Keratinocyte (primary cell): Measurements from ENCODE around the gene ERG28. TPM values are rescaled to one million over a fixed set of nuclear protein-coding genes. Genes with fewer than 3 reads are reported as not detected.

Experiments
- DNase-seq: peaks from one replicate; pipeline ENCODE4 v3.0.0-alpha.2; 2011; ENCODE audit warnings: low read depth, missing footprints, low spot score
- FAIRE-seq: peaks from 2 replicates; lab custom pipeline; 2011; peaks lifted over from hg19 to GRCh38; lab: Jason Lieb, UNC
- H2AFZ ChIP-seq: 2 replicates; pipeline ENCODE4 v1.6.0; 2012; ENCODE audit warnings: low read length, control low read depth, inconsistent platforms; ENCODE audit not compliant: control insufficient read depth
- H3K27ac ChIP-seq: 2 replicates; pipeline ENCODE4 v1.5.1; 2011; ENCODE audit warnings: low read length; ENCODE audit not compliant: control insufficient read depth, insufficient read depth
- H3K27me3 ChIP-seq: 3 replicates; pipeline ENCODE4 v1.6.0; 2011; ENCODE audit warnings: low read length; ENCODE audit not compliant: control insufficient read depth, insufficient read depth; ENCODE audit errors: extremely low read depth
- H3K36me3 ChIP-seq, 2 experiments: 2 replicates in 1 of 2; 3 replicates in 1 of 2; pipeline ENCODE4 v1.5.1; 2011; ENCODE audit warnings: low read length in 2 of 2, mild to moderate bottlenecking in 1 of 2; ENCODE audit not compliant: control insufficient read depth in 2 of 2, insufficient read depth in 2 of 2; ENCODE audit errors: extremely low read depth in 1 of 2
- H3K4me1 ChIP-seq: 3 replicates; pipeline ENCODE4 v1.5.1; 2011; ENCODE audit warnings: low read length; ENCODE audit not compliant: control insufficient read depth, insufficient read depth; ENCODE audit errors: extremely low read depth
- H3K4me2 ChIP-seq: 3 replicates; pipeline ENCODE4 v1.6.0; 2011; ENCODE audit warnings: low read depth, low read length; ENCODE audit not compliant: control insufficient read depth, insufficient read depth; ENCODE audit errors: extremely low read depth
- H3K4me3 ChIP-seq, 3 experiments: fragments of 200-600 bp in 1 of 3; sonication (generic) in 1 of 3; 2 replicates in 2 of 3; 3 replicates in 1 of 3; pipeline ENCODE4 v1.5.1; 2011 to 2016; ENCODE audit warnings: low read length in 3 of 3, mild to moderate bottlenecking in 3 of 3, control low read depth in 2 of 3, inconsistent platforms in 1 of 3, low read depth in 1 of 3, mixed read lengths in 1 of 3, mixed run types in 1 of 3, moderate library complexity in 1 of 3; ENCODE audit not compliant: control insufficient read depth in 2 of 3, insufficient read depth in 2 of 3; ENCODE audit errors: extremely low read depth in 1 of 3
- H3K79me2 ChIP-seq: 2 replicates; pipeline ENCODE4 v1.6.0; 2012; ENCODE audit warnings: low read length; ENCODE audit not compliant: control insufficient read depth, insufficient read depth
- H3K9ac ChIP-seq: 3 replicates; pipeline ENCODE4 v1.6.0; 2011; ENCODE audit warnings: low read length; ENCODE audit not compliant: control insufficient read depth, insufficient read depth; ENCODE audit errors: extremely low read depth
- H3K9me1 ChIP-seq: 3 replicates; pipeline ENCODE4 v1.6.0; 2011; ENCODE audit warnings: low read length; ENCODE audit not compliant: control insufficient read depth, insufficient read depth; ENCODE audit errors: extremely low read depth
- H3K9me3 ChIP-seq: 2 replicates; pipeline ENCODE4 v1.5.1; 2012; ENCODE audit warnings: low read depth, low read length; ENCODE audit not compliant: control insufficient read depth
- H4K20me1 ChIP-seq: 3 replicates; pipeline ENCODE4 v1.6.0; 2011; ENCODE audit warnings: low read length; ENCODE audit not compliant: control insufficient read depth, insufficient read depth; ENCODE audit errors: extremely low read depth
- EZH2 ChIP-seq: IDR thresholded peaks from one replicate; pipeline ENCODE4 v1.6.1; 2012; ENCODE audit warnings: inconsistent platforms, mild to moderate bottlenecking, low read length, moderate library complexity
- dilution Hi-C: fragments of 300-500 bp; cut with MboI; formaldehyde crosslinking; loops from one replicate; pipeline ENCODE4 v1.7.0; 2020; ENCODE audit warnings: low sequenced_read_pairs; ENCODE audit not compliant: extremely low pct_ligation_motif_present
- polyA plus RNA-seq, 5 experiments: library from polyadenylated mRNA; depleted of rRNA in 3 of 5; stranded (reverse) in 3 of 5; stranded (forward) in 1 of 5; unstranded in 1 of 5; fragments of >200 nt; gene quantifications; 1 replicate in 1 of 5; 2 replicates in 3 of 5; 3 replicates in 1 of 5; pipeline versions ENCODE4 v1.2.1 to v1.2.3, GENCODE V29; 2011 to 2012; ENCODE audit warnings: missing spikeins in 2 of 5, low read depth in 1 of 5, low replicate concordance in 1 of 5
- TF ChIP-seq, protein P1 (sequence below), 3 experiments: IDR thresholded peaks in 1 of 3; conservative IDR thresholded peaks in 1 of 3; optimal IDR thresholded peaks in 1 of 3; 2 replicates in 2 of 3; 3 replicates in 1 of 3; pipeline versions ENCODE3 to v1.5.1; 2011; ENCODE audit warnings: low read length in 3 of 3, mild to moderate bottlenecking in 3 of 3, moderate library complexity in 2 of 3, control low read depth in 1 of 3, inconsistent platforms in 1 of 3; ENCODE audit not compliant: insufficient read depth in 2 of 3; ENCODE audit errors: extremely low read depth in 1 of 3

The ERG28 gene
- polyA plus RNA-seq, 1 donor (not counting 4 experiments of a cell fraction or from before 2014, with no cell fraction given) = 59.8 TPM

DNA sequence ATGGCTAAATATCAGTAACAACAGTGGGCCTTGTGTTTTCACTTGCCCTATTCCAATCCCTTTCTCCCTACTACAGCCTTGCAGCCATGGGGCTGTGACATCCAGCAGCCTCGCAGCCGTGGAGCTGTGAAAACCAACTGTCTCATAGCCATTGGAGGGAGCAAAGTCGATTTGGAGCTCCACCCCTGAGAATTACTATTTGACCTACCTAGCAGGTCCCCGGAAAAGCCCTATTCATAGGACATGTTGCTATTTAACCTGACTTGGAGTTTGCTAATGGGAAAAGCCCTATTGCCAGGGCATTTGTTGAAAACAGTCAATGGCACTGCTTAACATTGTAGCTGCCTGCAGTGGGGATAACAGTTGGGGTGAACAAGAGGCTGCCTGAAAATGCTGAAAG, 33.3 kb downstream of the ERG28 start:
- H3K36me3 ChIP-seq = no peaks in the 10 kb centered on the region
- no peak for FAIRE-seq
- H3K4me1 ChIP-seq = no peaks in the 10 kb centered on the region
- no peak overlapping the region for H3K4me3 ChIP-seq
- no peaks in the 10 kb centered on the region for H3K9me1 ChIP-seq
- no peaks in the 10 kb centered on the region for H4K20me1 ChIP-seq
- no peak for TF ChIP-seq EZH2
- TF ChIP-seq, protein P1, sequence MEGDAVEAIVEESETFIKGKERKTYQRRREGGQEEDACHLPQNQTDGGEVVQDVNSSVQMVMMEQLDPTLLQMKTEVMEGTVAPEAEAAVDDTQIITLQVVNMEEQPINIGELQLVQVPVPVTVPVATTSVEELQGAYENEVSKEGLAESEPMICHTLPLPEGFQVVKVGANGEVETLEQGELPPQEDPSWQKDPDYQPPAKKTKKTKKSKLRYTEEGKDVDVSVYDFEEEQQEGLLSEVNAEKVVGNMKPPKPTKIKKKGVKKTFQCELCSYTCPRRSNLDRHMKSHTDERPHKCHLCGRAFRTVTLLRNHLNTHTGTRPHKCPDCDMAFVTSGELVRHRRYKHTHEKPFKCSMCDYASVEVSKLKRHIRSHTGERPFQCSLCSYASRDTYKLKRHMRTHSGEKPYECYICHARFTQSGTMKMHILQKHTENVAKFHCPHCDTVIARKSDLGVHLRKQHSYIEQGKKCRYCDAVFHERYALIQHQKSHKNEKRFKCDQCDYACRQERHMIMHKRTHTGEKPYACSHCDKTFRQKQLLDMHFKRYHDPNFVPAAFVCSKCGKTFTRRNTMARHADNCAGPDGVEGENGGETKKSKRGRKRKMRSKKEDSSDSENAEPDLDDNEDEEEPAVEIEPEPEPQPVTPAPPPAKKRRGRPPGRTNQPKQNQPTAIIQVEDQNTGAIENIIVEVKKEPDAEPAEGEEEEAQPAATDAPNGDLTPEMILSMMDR (optimal IDR thresholded peaks at IDR 0.05 in 1 of 3, IDR thresholded peaks at IDR 0.05 in 1 of 3, conservative IDR thresholded peaks at IDR 0.05 in 1 of 3; ENCODE audit: extremely low read depth in 1 of 3, insufficient read depth in 2 of 3, low read length in 3 of 3) = no peak
- dilution Hi-C loops = no loop called here
- no peaks in the 10 kb centered on the region for H3K79me2 ChIP-seq
- no peak overlapping the region for H3K27ac ChIP-seq
- DNase-seq = no peak
- H3K9ac ChIP-seq = no peak overlapping the region
- no peaks in the 10 kb centered on the region for H3K9me3 ChIP-seq
- no peak overlapping the region for H2AFZ ChIP-seq
- no peaks in the 10 kb centered on the region for H3K27me3 ChIP-seq
- no peak overlapping the region for H3K4me2 ChIP-seq

DNA sequence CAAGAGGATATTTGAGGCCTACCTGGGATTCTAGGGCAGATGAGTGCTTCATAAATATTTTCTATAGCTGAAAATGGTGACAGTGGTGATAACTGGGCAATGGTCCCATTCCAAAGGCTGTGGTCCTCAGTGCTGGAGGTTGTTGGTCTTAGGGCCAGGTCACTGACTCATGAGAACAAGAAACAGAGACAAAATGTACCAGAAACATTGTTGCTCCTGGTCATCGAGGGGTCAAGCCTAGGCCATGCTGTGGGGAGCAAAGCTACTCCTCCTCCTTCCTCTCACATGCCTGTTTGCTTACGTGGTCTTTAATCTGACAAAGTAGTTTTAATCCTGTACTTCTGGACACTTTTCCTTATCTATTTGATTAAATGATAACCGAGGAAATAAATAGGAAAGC, 33.8 kb downstream of the ERG28 start:
- DNase-seq (no peak), FAIRE-seq (no peak)
- TF ChIP-seq, protein P1 (optimal IDR thresholded peaks at IDR 0.05 in 1 of 3, IDR thresholded peaks at IDR 0.05 in 1 of 3, conservative IDR thresholded peaks at IDR 0.05 in 1 of 3; ENCODE audit: extremely low read depth in 1 of 3, insufficient read depth in 2 of 3, low read length in 3 of 3) = no peak
- no peak for TF ChIP-seq EZH2
- Histone ChIP-seq H2AFZ (no peak overlapping the region), H3K9me1 (no peaks in the 10 kb centered on the region), H3K27me3 (no peaks in the 10 kb centered on the region), H3K27ac (no peak overlapping the region), H3K36me3 (no peaks in the 10 kb centered on the region), H3K4me3 (no peak overlapping the region), H3K4me2 (no peak overlapping the region), H3K79me2 (no peaks in the 10 kb centered on the region), H3K9me3 (no peaks in the 10 kb centered on the region), H3K4me1 (no peaks in the 10 kb centered on the region), H4K20me1 (no peaks in the 10 kb centered on the region), H3K9ac (no peak overlapping the region)
- dilution Hi-C loops = no loop called here
